HG02642 (cell line): ENCODE data around the gene PIK3IP1.
"Not testable (repeated sequence)": the region's sequence is repeated elsewhere in the genome, so short reads cannot be mapped to it uniquely, and the experiment has no call there.

Experiments
- ATAC-seq: cut with Tn5 transposase; IDR thresholded peaks from one replicate; pipeline ENCODE4 v1.9.1; 2021; ENCODE audit warnings: mild to moderate bottlenecking; ENCODE audit not compliant: unreplicated experiment, poor library complexity

Gene PIK3IP1, protein sequence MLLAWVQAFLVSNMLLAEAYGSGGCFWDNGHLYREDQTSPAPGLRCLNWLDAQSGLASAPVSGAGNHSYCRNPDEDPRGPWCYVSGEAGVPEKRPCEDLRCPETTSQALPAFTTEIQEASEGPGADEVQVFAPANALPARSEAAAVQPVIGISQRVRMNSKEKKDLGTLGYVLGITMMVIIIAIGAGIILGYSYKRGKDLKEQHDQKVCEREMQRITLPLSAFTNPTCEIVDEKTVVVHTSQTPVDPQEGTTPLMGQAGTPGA

DNA sequence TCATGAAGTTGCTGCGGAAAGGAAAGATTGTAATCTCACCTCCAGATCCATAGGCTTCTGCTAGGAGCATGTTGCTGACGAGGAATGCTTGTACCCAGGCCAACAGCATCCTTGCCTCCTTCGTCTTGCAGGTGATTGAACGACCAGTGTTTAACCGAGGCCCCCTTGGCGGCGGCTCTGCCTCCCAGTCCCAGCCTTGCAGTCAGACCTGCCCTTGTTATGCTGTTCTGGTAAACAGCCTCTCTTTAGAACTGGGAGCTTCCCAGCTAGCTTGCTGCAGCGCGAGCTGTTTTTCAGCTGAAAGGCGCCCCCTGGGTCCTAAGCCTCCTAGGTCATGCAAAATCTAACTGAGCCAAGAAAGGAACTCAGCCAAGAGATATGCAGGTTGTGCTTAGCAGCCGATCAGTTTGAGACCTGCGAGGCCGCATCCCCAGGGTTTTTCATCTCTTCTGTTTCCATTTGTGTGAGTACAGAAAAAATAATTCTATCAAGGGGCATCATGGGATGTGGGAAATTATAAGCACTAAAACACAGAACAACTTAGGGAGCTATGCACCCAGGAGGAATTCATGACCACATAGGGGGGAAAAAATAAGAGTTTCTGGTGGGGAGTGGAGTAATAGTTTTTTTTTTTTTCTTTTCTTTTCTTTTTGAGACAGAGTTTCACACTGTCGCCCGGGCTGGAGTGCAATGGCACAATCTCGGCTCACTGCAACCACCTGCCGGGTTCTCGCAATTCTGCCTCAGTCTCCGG is at the start of gene PIK3IP1:
Gene PIK3IP1 (minus strand): TSS at position 253 of the 754 bp plus-strand sequence. CDS start 144 bp downstream, at position 109.
- peak; percentile 37 for ATAC-seq

DNA sequence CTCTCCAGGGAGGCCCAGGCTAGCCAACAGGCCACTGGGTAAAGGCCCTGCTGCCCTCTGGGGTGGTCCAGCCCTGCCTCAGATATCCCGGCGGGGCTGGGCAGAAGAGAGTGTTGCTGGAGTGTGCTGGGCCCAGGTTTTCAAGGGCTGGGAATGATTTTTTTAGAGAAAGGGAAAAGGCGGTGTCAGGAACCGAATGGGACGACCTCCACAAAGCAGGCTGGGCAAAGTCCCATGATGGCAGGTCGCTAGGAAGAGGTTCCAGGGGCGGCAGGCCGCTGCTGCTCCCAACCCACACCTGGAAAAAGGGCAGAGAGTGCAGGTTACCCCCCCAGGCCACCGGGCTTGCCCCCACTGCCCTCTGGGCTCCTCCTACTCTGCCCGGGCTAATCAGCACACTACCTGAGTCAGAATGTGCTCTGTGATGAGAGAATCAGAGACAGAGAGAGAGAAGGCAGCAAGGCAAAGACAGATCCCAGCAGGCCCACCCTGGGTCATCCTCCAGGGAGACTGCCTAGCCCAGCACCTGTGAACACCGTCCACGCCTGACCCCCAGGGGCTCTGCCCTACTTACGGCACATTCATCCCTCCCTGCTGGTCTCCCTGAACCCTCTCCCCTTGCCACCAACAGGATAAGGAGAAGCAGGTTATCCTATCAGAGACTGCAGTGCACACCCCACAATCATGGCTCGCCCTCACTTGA is 49.2 kb upstream of the PIK3IP1 start:
- no peak for ATAC-seq

DNA sequence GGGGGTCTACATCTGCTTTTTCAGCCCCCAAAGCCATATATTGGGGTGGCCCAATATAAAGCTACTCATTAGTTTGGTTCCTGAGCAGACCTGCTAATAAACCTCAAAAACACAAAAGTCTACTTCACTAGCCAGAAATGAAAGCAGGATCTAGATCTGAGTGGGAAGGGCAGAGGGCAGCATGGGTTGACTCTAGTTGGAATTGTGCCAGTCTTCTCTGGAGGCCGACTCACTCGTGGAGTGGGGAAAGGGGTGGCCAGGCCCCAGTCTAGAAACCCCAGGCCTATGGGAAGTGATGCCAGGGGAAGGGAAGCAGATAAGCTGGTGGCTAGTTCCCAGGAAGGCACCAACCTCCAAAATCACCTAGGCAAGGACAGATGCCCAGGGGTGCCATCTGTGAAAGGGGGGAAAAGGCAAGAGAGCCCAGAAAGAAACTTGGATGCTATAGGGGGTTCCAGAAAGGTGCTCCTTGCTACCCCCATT is 48.5 kb upstream of the PIK3IP1 start:
- ATAC-seq = no peak

DNA sequence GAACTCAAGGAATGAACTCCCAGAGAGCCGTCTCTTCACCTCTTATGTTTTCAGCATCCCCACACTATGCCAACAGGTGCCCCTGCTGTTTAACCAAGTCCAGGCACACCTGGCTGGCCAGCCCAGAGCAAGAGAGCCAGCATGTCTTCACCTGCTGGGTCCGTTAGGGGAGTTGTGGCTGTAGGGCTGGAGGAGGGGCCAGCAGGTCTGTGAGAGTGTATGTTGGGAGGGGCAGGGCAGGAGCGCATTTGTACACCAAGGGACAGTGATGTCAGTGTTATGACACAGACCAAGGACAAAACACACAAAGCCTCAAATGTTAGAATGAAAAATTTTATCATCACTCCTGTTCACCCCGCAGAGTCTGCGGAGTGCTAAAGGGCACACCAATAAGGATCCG is 48.1 kb upstream of the PIK3IP1 start:
- ATAC-seq = no peak

DNA sequence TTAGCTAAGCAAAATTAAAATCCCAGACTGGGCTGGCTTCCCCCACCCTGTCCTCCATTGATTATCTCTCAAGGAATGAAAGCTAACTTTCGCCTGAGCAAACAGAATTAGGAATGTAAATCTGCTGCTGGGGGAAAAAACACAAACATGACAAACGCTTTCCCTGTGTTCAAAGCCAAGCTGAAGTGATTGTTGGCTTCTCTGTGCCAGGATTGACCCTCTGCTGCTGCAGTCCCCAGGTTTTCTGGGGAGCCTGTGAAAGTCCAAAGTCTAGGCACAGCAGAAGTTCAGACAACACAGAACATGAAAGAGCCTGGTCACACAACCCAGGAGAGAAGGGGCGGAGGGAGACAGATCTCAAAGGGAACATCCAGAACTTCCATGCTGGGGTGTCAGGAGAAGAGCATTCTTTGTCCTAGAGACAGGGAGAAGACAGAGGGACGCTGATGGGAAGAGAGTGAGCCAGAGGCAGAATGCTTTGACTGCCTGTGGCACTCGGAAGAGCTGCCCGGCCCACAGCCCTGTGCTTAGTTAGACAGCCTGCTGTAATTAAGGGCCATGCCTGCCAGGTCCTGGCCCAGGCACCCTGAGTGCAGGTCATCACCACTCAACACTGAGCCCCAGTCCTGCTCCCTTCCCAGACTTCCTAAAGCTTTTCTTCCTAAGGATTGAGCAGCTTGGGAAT is 47.0 kb upstream of the PIK3IP1 start:
- no peak for ATAC-seq

DNA sequence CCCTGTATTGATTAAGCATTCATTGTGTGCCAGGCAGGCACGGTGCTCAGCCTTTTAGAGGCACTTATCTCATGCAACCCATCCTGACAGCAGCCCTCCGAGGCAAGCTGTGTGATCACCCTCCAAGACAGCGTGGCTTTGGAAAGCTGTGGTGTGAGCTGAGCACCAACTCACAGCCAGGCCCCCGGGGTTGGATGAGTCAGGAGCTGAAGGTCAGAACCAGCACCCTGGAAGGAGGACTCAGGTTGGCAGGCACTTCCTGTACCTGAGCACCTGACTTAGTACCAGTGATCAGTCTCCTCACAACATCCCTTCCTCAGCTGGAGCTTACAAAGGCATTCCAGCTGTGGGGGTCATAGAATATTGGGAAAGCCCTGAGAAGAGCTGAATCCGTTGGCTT is 44.9 kb upstream of the PIK3IP1 start:
- ATAC-seq = no peak

DNA sequence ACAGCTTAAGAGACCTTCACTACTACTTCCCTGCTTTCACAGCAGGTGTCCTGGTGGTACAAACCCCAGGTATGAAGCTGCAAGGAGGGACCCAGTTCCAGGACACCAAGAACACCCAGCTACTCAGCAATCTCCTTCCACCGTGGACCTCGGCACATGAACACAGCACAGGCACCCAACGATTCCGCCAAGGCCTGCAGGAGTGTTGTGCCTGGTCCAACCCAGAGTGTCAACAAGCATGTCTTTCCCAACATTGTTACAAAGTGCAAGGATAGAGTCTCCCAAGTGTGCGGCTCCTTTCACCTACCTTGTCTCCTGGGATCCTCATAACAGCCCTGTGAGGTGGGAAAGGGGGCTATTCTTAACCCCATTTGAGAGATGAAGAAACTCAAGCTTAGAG is 42.0 kb upstream of the PIK3IP1 start:
- ATAC-seq = no peak

DNA sequence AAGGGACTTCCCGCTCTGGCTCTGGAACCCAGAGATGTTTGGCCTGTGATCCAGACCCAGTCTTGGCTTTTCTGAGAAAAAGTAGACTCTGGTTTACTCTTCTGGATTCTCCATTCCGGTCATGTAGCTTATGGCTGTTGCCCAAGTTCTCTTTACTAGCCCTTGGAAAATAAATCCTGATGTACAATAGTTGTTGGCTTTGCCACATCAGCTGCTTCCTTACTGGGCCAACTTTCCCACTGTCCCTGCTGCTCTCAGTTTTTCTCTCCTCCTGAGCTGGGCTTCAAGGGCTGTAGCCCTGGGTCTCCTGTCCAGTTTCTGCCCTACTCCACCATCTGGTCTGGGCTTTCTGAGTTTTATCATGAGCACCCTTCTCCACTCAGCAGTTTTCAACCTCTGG is 41.4 kb upstream of the PIK3IP1 start:
- no peak for ATAC-seq

DNA sequence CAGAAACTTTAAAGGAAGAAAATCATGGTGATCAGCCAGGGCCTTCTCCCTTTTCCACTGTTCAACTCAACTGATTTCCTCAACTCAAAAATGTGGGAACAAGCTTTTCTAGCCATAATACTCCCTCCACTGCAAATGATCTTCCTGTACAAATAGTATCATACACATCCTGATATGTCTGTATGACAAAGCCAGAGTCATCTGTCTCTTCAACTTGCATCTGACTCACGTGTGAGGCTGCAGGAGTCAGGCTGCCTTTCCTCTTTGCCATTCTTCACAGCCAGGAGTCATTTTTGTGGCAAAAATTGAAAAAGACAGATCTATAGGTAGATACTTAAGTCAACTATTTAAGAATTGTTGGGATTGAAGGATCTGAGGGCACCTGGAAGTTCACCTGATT is 40.6 kb upstream of the PIK3IP1 start:
- no peak for ATAC-seq

DNA sequence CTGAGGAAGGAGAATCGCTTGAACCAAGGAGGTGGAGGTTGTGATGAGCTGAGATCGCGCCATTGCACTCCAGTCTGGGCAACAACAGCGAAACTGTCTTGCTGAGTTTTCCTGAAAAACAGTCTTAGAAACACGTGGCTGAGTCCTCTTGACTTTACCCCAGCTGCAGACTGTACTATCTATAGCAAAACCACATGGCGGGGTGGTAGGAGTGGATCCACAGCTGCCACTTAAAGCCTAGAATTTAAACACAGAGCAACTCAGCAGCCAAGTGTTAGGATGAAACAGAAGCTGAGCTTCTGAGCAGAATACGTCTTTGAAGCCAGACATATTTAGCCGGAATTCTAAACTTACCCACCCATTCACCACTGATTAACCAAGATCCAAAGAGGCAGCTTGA is 39.7 kb upstream of the PIK3IP1 start:
- ATAC-seq = no peak

DNA sequence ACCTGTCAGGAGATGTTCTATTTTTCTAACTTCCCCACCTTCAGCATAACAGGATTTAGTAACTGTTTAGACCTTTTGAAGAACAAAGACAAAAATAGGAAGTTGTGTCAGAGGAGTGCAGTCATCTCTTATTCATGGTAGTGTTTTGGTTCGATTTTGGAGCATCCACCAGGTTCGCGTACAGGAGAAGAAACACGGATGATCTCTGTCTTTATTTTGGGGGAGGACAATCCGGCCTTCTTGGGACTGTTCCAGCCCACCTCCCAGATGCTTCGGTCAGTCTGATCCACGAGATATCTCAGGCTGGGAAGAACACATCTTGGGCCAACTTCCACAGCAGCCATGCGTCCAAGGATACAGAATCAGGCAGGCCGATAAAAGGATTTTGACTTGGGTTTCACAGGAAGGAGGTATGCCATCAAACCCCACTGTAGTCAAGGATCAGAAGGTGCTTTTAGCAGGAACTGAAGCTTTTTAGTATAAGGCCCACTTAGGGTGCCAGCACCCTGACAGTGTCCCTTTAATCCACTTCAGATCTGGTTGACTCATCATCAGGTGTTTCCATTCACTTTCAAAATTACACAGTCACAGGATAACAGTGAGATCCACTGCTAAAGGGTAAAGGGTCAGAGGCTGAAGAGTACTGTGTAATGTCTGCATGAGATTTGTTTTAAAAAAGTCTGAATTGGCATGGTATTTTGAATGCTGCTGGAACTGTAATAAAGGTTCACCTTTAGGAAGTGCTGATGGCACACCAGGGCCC is 37.3 kb upstream of the PIK3IP1 start:
- no peak for ATAC-seq

DNA sequence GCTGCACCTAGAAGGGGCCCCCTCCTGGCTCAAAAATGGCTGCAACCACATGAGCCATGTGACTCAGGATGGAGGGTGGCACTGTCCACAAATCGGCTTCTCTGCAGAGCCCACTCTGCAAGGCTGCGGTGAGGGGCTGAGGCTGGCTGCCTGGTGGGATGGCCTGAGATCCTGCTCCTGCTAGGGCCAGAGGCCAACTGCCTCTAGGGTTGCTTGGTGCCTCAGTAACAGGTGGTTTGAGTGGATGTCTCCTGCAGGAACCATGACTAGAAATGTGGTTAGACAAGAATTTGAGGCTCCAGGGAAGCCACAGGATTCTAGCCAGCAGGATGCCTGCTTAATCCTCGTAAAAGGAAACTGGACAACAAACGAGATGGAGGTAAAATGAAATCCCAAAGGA is 36.7 kb upstream of the PIK3IP1 start:
- ATAC-seq = no peak

DNA sequence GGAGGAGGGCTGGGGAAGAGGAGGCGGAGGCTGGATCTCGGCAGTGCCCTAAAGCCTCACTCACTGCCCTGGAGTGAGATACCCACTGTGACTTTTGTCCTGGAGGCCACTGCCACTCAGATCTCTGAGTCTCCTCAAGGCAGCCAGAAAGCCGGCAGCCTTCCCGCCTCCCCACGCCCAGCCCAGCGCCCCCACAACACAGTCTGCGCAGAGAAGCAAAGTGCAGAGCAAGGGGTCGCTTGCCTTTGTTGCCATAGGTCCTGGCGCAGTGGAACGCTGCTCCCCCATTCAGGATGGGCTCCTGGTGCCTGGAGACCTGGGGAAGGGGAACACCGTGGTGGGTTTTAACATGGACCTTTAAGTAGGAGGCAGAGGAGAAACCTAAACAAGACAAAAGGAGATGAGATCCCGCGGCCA is 36.3 kb upstream of the PIK3IP1 start:
- no peak for ATAC-seq

DNA sequence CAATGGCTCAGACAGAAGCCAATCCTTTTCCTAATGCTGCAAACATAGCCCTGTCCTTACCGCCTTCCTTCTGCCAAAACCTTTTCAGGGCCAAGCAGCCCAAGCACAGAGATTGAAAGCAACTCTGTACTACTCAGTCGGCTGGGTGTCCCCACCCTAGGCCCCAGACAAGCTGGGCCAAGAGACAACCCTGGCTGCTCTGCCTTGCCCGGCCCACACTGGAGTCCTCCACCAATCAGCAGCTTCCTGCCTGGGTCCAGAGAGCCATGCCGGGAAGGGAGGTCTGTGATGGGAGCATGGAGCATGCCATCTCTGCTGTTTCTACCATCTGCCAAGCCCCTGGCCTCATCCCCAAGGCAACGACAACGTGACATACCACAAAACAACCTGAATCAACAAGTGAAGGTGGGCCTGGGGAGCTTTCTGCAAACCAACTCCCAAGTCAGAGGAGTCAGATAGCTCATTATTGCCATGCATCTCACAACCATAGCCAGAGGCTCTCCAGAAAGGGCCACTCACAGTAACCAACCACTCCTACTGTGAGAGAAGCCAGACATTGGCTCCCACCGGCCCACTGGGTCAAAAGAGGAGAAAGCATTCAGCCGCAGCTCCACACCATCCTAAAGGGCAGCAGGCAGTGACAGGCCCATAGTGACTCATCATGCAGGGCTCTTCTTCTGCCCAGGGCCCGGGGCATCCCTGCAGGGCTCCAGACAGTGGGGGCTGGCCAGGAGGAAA is 35.7 kb upstream of the PIK3IP1 start:
- ATAC-seq = no peak

DNA sequence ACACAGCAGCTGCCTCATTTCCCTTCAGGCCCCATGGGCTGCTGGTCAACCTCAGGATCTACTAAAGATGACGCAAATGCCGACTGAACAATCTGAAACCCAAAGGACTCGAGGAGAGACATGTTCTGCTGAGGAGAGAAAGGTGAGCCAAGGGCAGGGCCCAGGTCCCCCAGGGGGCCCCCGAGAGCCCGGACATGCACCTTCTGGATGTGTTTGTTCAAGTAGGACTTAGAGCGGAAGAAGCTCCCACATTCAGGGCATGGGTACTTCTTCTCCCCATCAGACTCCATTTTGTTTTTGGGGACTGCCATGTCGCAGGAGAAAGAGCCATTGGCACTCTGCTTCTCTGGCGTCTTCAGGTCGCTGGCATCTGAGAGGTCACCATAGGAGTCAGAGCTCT is 34.6 kb upstream of the PIK3IP1 start:
- no peak for ATAC-seq

DNA sequence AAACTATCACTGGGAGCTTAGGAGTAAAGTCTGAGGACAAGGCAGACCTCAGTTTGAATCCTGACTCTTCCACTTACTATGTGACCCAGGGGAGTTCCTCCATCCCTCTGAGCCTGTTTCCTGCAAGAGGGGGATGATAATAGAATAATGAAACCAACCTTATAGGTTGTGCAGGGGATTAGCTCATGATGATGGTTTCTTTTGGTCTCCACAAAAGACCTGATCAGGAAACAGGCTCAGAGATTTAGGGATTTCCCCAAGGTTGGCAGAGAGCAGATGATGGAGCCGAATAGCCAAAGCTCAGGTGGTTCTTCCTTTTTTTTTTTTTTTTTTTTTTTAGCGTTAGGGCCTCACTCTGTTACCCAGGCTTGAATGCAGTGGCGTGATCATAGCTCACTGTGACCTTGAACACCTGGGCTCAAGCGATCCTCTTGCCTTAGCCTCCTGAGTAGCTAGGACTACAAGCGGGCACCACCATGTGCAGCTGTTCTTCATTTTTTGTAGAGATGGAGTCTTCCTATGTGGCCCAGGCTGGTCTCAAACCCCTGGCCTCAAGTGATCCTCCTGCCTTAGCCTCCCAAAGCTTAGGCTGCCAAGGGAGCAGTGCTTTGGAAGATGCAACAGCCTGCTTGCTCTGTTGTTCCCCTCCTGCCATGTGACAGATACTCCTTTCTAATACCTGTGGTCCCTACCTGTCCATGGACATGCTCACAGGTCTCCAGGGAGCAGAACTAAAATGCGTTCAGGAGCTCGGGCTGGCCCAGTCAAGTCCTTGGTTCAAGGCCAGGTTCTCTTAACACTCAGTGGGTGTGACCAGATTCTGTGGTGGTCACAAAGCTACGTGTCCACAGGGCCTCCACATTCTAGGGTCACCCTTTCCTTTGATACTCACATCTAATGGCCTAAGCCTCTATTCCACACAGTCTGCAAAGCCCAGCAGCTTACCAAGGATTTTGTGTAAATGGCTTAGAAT is 31.6 kb upstream of the PIK3IP1 start:
- no peak for ATAC-seq

DNA sequence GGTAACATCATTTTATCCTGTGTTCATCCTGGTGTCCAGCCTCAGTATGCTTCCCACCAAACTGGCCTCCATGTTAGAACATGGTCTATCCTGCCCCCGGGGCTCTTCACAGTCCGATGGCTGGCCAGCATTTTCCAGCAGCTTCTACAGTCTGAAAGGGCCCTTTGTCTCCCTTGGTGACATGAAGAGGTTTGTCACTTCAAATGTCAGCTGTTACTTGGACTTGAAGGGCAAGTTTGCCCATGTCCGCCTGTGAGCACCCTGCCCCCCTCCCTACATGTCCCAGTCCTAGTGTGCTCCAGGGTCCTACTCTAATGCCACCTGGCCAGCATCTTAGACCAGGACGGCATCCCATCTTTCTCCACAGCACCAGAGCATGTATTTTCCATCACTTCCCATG is 29.1 kb upstream of the PIK3IP1 start:
- no peak for ATAC-seq

DNA sequence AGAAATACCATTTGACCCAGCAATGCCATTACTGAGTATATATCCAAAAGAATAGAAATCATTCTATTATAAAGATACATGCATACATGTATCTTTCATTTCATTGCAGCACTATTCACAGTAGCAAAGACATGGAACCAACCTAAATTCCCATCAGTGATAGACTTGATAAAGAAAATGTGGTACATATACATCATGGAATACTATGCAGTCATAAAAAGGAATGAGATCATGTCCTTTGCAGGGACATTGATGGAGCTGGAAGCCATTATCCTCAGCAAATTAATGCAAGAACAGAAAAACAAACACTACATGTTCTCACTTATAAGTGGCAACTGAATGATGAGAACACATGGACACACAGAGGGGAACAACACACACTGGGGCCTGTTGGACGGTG is 21.9 kb upstream of the PIK3IP1 start:
- not testable (repeated sequence) for ATAC-seq
